GM23338 (cell line): ENCODE measurements around the gene SLC25A39. TPM values are rescaled to one million over a fixed set of nuclear protein-coding genes. Genes with fewer than 3 reads are reported as not detected.

ENCODE experiments used
- ATAC-seq: fragments of 200-7000 bp; cut with Tn5 transposase; 3 replicates; pipeline ENCODE4 v1.9.1; 2020
- DNase-seq: peaks from one replicate; pipeline ENCODE4 v3.0.0-alpha.2; 2015; ENCODE audit warnings: low spot score
- H2AFZ ChIP-seq: fragments of 200-600 bp; sonication (generic); 2 replicates; pipeline ENCODE4 v1.8.0; 2016; ENCODE audit warnings: antibody characterized with exemption, mild to moderate bottlenecking, moderate library complexity
- H3F3A ChIP-seq: fragments of 200-600 bp; sonication (generic); replicated peaks from 2 replicates; pipeline ENCODE4 v1.8.0; 2017; ENCODE audit warnings: antibody characterized with exemption, mixed run types, low read depth
- H3K27ac ChIP-seq: fragments of 200-600 bp; sonication (generic); 2 replicates; pipeline ENCODE4 v1.6.1; 2016; ENCODE audit warnings: low read depth
- H3K27me3 ChIP-seq: fragments of 200-600 bp; sonication (generic); 2 replicates; pipeline ENCODE4 v1.8.0; 2016; ENCODE audit warnings: mild to moderate bottlenecking, mixed run types, moderate library complexity; ENCODE audit not compliant: insufficient read depth
- H3K36me3 ChIP-seq: fragments of 200-600 bp; sonication (generic); 2 replicates; pipeline ENCODE4 v1.8.0; 2016; ENCODE audit warnings: mild to moderate bottlenecking; ENCODE audit not compliant: insufficient read depth
- H3K4me1 ChIP-seq: fragments of 200-600 bp; sonication (generic); 2 replicates; pipeline ENCODE4 v1.8.0; 2016; ENCODE audit warnings: mild to moderate bottlenecking, moderate library complexity; ENCODE audit not compliant: insufficient read depth
- H3K4me2 ChIP-seq: fragments of 200-600 bp; sonication (generic); 2 replicates; pipeline ENCODE4 v1.7.1; 2017; ENCODE audit warnings: mixed run types
- H3K4me3 ChIP-seq: fragments of 200-600 bp; sonication (generic); 2 replicates; pipeline ENCODE4 v1.6.1; 2016; ENCODE audit warnings: mixed run types
- H3K79me2 ChIP-seq: fragments of 200-600 bp; sonication (generic); replicated peaks from 2 replicates; pipeline ENCODE4 v1.8.0; 2017; ENCODE audit warnings: mild to moderate bottlenecking; ENCODE audit not compliant: insufficient read depth
- H3K9me2 ChIP-seq: fragments of 200-600 bp; sonication (generic); 2 replicates; pipeline ENCODE4 v1.8.0; 2017; ENCODE audit not compliant: insufficient read depth
- H4K20me1 ChIP-seq: fragments of 200-600 bp; sonication (generic); replicated peaks from 2 replicates; pipeline ENCODE4 v1.8.0; 2017; ENCODE audit warnings: mild to moderate bottlenecking; ENCODE audit not compliant: insufficient read depth
- H3K27ac Mint-ChIP-seq: 2 replicates; pipeline ENCODE4 v1.8.0; 2020; ENCODE audit warnings: inconsistent platforms, mild to moderate bottlenecking, moderate library complexity, mixed read lengths
- H3K27me3 Mint-ChIP-seq: 3 replicates; pipeline ENCODE4 v1.8.0; 2022; ENCODE audit warnings: low read depth, mild to moderate bottlenecking, moderate library complexity, mixed read lengths, inconsistent platforms; ENCODE audit not compliant: insufficient read depth, poor library complexity
- H3K36me3 Mint-ChIP-seq: 3 replicates; pipeline ENCODE4 v1.8.0; 2021; ENCODE audit warnings: low read depth, mild to moderate bottlenecking, inconsistent platforms, moderate library complexity, mixed read lengths
- H3K4me1 Mint-ChIP-seq: 3 replicates; pipeline ENCODE4 v1.8.0; 2020; ENCODE audit warnings: mild to moderate bottlenecking, inconsistent platforms, mixed read lengths
- H3K4me3 Mint-ChIP-seq: 3 replicates; pipeline ENCODE4 v1.8.0; 2021; ENCODE audit warnings: moderate library complexity, mild to moderate bottlenecking, inconsistent platforms, mixed read lengths
- H3K9me3 Mint-ChIP-seq: 3 replicates; pipeline ENCODE4 v1.8.0; 2020; ENCODE audit warnings: moderate library complexity, mild to moderate bottlenecking, inconsistent platforms, mixed read lengths
- CREB1 ChIP-seq: fragments of 250-450 bp; sonication (Bioruptor Pico); IDR thresholded peaks from 2 replicates; pipeline ENCODE4 v1.5.0; 2020; ENCODE audit warnings: low read depth, mild to moderate bottlenecking, moderate library complexity
- CTCF ChIP-seq, 2 experiments: fragments of 200-600 bp in 1 of 2; sonication (generic) in 1 of 2; conservative IDR thresholded peaks; 2 replicates each; pipeline versions ENCODE4 v1.5.1 to v1.6.1; 2016 to 2017; ENCODE audit warnings: antibody characterized with exemption in 2 of 2, low read depth in 2 of 2, mild to moderate bottlenecking in 2 of 2, moderate library complexity in 1 of 2
- EZH2phosphoT487 ChIP-seq: fragments of 200-600 bp; sonication (generic); IDR thresholded peaks from one replicate; pipeline ENCODE4 v1.8.1; 2018; ENCODE audit warnings: antibody characterized with exemption; ENCODE audit not compliant: unreplicated experiment
- JUNB ChIP-seq: IDR thresholded peaks from one replicate; pipeline ENCODE4 v1.6.1; 2016; ENCODE audit warnings: antibody characterized with exemption; ENCODE audit not compliant: unreplicated experiment
- NANOG ChIP-seq: IDR thresholded peaks from 2 replicates; pipeline ENCODE4 v1.6.1; 2016; ENCODE audit warnings: antibody characterized with exemption, borderline replicate concordance
- POLR2AphosphoS5 ChIP-seq: IDR thresholded peaks from 2 replicates; pipeline ENCODE4 v1.6.1; 2016; ENCODE audit warnings: antibody characterized with exemption, low read depth
- STAT1 ChIP-seq: IDR thresholded peaks from one replicate; pipeline ENCODE4 v1.6.1; 2016; ENCODE audit warnings: antibody characterized with exemption; ENCODE audit not compliant: unreplicated experiment
- polyA plus RNA-seq: library from polyadenylated mRNA; unstranded; fragments of >200 nt; fragmentation: Nextera tagmentation; extraction: Ambion mirVana; gene quantifications from 2 replicates; pipeline ENCODE4 v1.2.1, GENCODE V29; 2016
- total RNA-seq: library from RNA; depleted of rRNA; stranded (reverse); fragments of >200 nt; shearing (Covaris generic); gene quantifications from 2 replicates; pipeline ENCODE4 v1.2.3, GENCODE V29; 2014
- TF ChIP-seq, protein P1 (sequence below): IDR thresholded peaks from one replicate; pipeline ENCODE4 v1.6.1; 2018; ENCODE audit warnings: antibody characterized with exemption; ENCODE audit not compliant: unreplicated experiment
- TF ChIP-seq, protein P2 (sequence below): IDR thresholded peaks from 2 replicates; pipeline ENCODE4 v1.6.1; 2016; ENCODE audit warnings: antibody characterized with exemption

The SLC25A39 gene
- total and polyA plus RNA-seq, 2 experiments from 2014 or later: 184 to 202 TPM

- TF ChIP-seq CTCF (conservative IDR thresholded peaks at IDR 0.05; ENCODE audit: low read depth in 2 of 2) (no peak), EZH2phosphoT487 (no peak), CREB1 (no peak), NANOG (no peak), JUNB (no peak), POLR2AphosphoS5 (no peak), STAT1 (no peak)
- TF ChIP-seq, protein P1, sequence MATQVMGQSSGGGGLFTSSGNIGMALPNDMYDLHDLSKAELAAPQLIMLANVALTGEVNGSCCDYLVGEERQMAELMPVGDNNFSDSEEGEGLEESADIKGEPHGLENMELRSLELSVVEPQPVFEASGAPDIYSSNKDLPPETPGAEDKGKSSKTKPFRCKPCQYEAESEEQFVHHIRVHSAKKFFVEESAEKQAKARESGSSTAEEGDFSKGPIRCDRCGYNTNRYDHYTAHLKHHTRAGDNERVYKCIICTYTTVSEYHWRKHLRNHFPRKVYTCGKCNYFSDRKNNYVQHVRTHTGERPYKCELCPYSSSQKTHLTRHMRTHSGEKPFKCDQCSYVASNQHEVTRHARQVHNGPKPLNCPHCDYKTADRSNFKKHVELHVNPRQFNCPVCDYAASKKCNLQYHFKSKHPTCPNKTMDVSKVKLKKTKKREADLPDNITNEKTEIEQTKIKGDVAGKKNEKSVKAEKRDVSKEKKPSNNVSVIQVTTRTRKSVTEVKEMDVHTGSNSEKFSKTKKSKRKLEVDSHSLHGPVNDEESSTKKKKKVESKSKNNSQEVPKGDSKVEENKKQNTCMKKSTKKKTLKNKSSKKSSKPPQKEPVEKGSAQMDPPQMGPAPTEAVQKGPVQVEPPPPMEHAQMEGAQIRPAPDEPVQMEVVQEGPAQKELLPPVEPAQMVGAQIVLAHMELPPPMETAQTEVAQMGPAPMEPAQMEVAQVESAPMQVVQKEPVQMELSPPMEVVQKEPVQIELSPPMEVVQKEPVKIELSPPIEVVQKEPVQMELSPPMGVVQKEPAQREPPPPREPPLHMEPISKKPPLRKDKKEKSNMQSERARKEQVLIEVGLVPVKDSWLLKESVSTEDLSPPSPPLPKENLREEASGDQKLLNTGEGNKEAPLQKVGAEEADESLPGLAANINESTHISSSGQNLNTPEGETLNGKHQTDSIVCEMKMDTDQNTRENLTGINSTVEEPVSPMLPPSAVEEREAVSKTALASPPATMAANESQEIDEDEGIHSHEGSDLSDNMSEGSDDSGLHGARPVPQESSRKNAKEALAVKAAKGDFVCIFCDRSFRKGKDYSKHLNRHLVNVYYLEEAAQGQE: no peak
- TF ChIP-seq, protein P2, sequence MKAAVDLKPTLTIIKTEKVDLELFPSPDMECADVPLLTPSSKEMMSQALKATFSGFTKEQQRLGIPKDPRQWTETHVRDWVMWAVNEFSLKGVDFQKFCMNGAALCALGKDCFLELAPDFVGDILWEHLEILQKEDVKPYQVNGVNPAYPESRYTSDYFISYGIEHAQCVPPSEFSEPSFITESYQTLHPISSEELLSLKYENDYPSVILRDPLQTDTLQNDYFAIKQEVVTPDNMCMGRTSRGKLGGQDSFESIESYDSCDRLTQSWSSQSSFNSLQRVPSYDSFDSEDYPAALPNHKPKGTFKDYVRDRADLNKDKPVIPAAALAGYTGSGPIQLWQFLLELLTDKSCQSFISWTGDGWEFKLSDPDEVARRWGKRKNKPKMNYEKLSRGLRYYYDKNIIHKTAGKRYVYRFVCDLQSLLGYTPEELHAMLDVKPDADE: no peak
- H2AFZ ChIP-seq: no peak overlapping the region
- H3K27ac ChIP-seq: no peak overlapping the region
- Mint-ChIP-seq H3K4me1 (peaks cover 15% of the 10 kb centered on the region), H3K4me3 (no peak overlapping the region), H3K27ac (no peak overlapping the region), H3K36me3 (peaks cover 35% of the 10 kb centered on the region), H3K9me3 (no peaks in the 10 kb centered on the region), H3K27me3 (peaks cover 38% of the 10 kb centered on the region)
- H3K9me2 ChIP-seq: no peaks in the 10 kb centered on the region
- H3K36me3 ChIP-seq: 0 out of 2 replicates have a peak, but pooled peaks cover 4% of the 10 kb centered on the region
- DNase-seq (no peak), ATAC-seq (no peak)
- no peak overlapping the region for H3K4me2 ChIP-seq
- H3K79me2 ChIP-seq: peaks cover 9% of the 10 kb centered on the region
- peaks cover 23% of the 10 kb centered on the region for H3K27me3 ChIP-seq
- H3K4me1 ChIP-seq: no peaks in the 10 kb centered on the region; the same call in 1 of the 2 replicates
- no peaks in the 10 kb centered on the region for H4K20me1 ChIP-seq
- H3K4me3 ChIP-seq: no peak overlapping the region
- H3F3A ChIP-seq: peaks cover 8% of the 10 kb centered on the region; the same call in 1 of the 2 replicates
Observed at GRCh38 chr17:44321246-44322120, 3.1 kb downstream of the SLC25A39 start.
